Kidney (tissue), 14 donors: ENCODE measurements around the gene B4GALNT3. TPM values are rescaled to one million over a fixed set of nuclear protein-coding genes. Genes with fewer than 3 reads are reported as not detected.

Source experiments
- DNase-seq, 5 donors: peaks; one replicate each; pipeline ENCODE4 v3.0.0-alpha.2; 2013 to 2020
- FAIRE-seq: peaks from 2 replicates; lab custom pipeline; 2012; peaks lifted over from hg19 to GRCh38; lab: Jason Lieb, UNC
- H3K27ac ChIP-seq, 2 donors: one replicate each; pipeline ENCODE4 v1.7.0; 2013; ENCODE audit warnings: low read depth in 2 of 2, low read length in 2 of 2, inconsistent platforms in 1 of 2
- H3K27me3 ChIP-seq: one replicate; pipeline ENCODE4 v1.7.1; 2013; ENCODE audit warnings: low read length, inconsistent platforms; ENCODE audit not compliant: control insufficient read depth, insufficient read depth
- H3K36me3 ChIP-seq, 3 donors: one replicate each; pipeline versions ENCODE4 v1.7.0 to v1.7.1; 2013; ENCODE audit warnings: low read length in 3 of 3, control low read depth in 1 of 3, inconsistent platforms in 1 of 3; ENCODE audit not compliant: insufficient read depth in 3 of 3, control insufficient read depth in 2 of 3
- H3K4me1 ChIP-seq, 3 donors: one replicate each; pipeline versions ENCODE4 v1.7.0 to v1.7.1; 2013; ENCODE audit warnings: low read length in 3 of 3, inconsistent platforms in 1 of 3, low read depth in 1 of 3; ENCODE audit not compliant: control insufficient read depth in 2 of 3, insufficient read depth in 2 of 3
- H3K4me3 ChIP-seq, 3 donors: one replicate each; pipeline versions ENCODE4 v1.7.0 to v1.8.1; 2013; ENCODE audit warnings: low read length in 3 of 3, control low read depth in 1 of 3, inconsistent platforms in 1 of 3
- H3K9ac ChIP-seq, 3 donors: one replicate each; pipeline versions ENCODE4 v1.7.0 to v1.7.1; 2013; ENCODE audit warnings: low read length in 3 of 3, control low read depth in 1 of 3, inconsistent platforms in 1 of 3
- H3K9me3 ChIP-seq, 3 donors: one replicate each; pipeline versions ENCODE4 v1.7.0 to v1.7.1; 2013; ENCODE audit warnings: low read length in 3 of 3, control low read depth in 1 of 3, inconsistent platforms in 1 of 3; ENCODE audit not compliant: control insufficient read depth in 2 of 3, insufficient read depth in 1 of 3
- intact Hi-C: fragments of 100-400 bp; cut with DNase I; formaldehyde crosslinking; loops from one replicate; pipeline ENCODE4 v1.11.1; 2022
- polyA plus RNA-seq: library from polyadenylated mRNA; stranded (reverse); fragments of 350-450 nt; fragmentation: Illumina TruSeq; extraction: RNeasy Lipid Tissue Mini Kit (QIAGEN cat#74804); gene quantifications from one replicate; pipeline ENCODE4 v1.2.3, GENCODE V29; 2014; ENCODE audit warnings: low read depth, low replicate concordance; ENCODE audit not compliant: insufficient read depth
- total RNA-seq: library from RNA; stranded (reverse); fragmentation: NEBNext Ultra II Directional; extraction: Animal tissue kit (Norgen Biotek cat#: 25700); gene quantifications from one replicate; pipeline ENCODE4 v1.2.1, GENCODE V29; 2021
- TF ChIP-seq, protein P1 (sequence below): IDR thresholded peaks from 3 replicates; pipeline ENCODE4 v1.5.1; 2012; ENCODE audit warnings: mild to moderate bottlenecking, moderate library complexity, borderline replicate concordance; ENCODE audit not compliant: insufficient read depth; ENCODE audit errors: extremely low read depth
- donor health status: control.
- donor health status: control.
- donor health status: control.
- donor health status: control.
- donor health status: control.
- donor health status: DM: yes; HTN: yes; CAD: no.
- donor health status: Normal renal cell carcinoma (clear cell type).

Gene B4GALNT3
- total and polyA plus RNA-seq, 2 donors from 2014 or later = 11.3 to 12.5 TPM

- DNase-seq (no peak), FAIRE-seq (no peak)
- H3K9ac ChIP-seq = no peak overlapping the region
- no peaks in the 10 kb centered on the region for H3K27me3 ChIP-seq
- peaks cover 0 to 27% (median 14%) of the 10 kb centered on the region in 3 donors for H3K4me1 ChIP-seq
- intact Hi-C loops = no loop called here
- no peaks in the 10 kb centered on the region for H3K36me3 ChIP-seq
- TF ChIP-seq, protein P1, sequence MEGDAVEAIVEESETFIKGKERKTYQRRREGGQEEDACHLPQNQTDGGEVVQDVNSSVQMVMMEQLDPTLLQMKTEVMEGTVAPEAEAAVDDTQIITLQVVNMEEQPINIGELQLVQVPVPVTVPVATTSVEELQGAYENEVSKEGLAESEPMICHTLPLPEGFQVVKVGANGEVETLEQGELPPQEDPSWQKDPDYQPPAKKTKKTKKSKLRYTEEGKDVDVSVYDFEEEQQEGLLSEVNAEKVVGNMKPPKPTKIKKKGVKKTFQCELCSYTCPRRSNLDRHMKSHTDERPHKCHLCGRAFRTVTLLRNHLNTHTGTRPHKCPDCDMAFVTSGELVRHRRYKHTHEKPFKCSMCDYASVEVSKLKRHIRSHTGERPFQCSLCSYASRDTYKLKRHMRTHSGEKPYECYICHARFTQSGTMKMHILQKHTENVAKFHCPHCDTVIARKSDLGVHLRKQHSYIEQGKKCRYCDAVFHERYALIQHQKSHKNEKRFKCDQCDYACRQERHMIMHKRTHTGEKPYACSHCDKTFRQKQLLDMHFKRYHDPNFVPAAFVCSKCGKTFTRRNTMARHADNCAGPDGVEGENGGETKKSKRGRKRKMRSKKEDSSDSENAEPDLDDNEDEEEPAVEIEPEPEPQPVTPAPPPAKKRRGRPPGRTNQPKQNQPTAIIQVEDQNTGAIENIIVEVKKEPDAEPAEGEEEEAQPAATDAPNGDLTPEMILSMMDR = no peak
- no peak overlapping the region for H3K4me3 ChIP-seq
- H3K9me3 ChIP-seq = no peaks in the 10 kb centered on the region
- no peak overlapping the region for H3K27ac ChIP-seq
These were observed 45.5 kb downstream of the B4GALNT3 start for GRCh38 chr12:505221-505620.

- H3K4me3 ChIP-seq = no peak overlapping the region
- no peaks in the 10 kb centered on the region for H3K27me3 ChIP-seq
- peak overlapping the region in 1 of 3 donors; percentile 19 for H3K9ac ChIP-seq
- TF ChIP-seq, protein P1 = no peak
- H3K27ac ChIP-seq = peak overlapping the region; percentile 41 to 60
- intact Hi-C loops = no loop called here
- no peaks in the 10 kb centered on the region for H3K36me3 ChIP-seq
- no peaks in the 10 kb centered on the region for H3K9me3 ChIP-seq
- peaks cover 0 to 28% (median 15%) of the 10 kb centered on the region in 3 donors for H3K4me1 ChIP-seq
- FAIRE-seq (no peak), DNase-seq (no peak)
These were observed 47.7 kb downstream of the B4GALNT3 start for GRCh38 chr12:507391-507796.

GRCh38 chr12:508145-508544, 48.4 kb downstream of the B4GALNT3 start:
- H3K9ac ChIP-seq = peak overlapping the region in 1 of 3 donors; percentile 9
- no peaks in the 10 kb centered on the region for H3K27me3 ChIP-seq
- no peak for FAIRE-seq
- intact Hi-C loops = no loop called here
- H3K4me1 ChIP-seq = peaks cover 0 to 28% (median 15%) of the 10 kb centered on the region in 3 donors
- TF ChIP-seq, protein P1 = no peak
- no peaks in the 10 kb centered on the region for H3K9me3 ChIP-seq
- DNase-seq = no peak
- no peak overlapping the region for H3K4me3 ChIP-seq
- H3K36me3 ChIP-seq = no peaks in the 10 kb centered on the region
- peak overlapping the region; percentile 60 to 67 for H3K27ac ChIP-seq

DNA sequence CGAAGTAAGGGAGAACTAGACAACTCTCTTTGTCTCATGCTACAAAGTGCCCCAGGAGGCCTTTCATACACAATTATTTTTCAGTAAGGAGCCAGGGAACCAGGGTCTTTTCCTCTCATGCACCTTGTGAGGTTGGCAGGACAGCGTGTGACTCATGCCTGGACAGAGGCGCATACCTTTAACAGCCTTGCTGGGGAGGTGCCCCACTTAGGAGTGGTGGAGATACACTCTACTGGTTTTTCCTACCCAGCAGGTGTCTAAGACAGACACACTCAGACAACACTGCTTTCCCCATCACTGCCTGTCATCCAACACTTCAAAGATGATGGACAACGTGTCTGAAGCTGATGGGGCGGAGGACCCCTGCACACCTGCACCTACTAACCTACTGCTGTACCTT, 49.1 kb downstream of the B4GALNT3 start:
- H3K4me1 ChIP-seq = peaks cover 0 to 25% (median 10%) of the 10 kb centered on the region in 3 donors
- H3K9me3 ChIP-seq = no peaks in the 10 kb centered on the region
- H3K9ac ChIP-seq = peak overlapping the region in 1 of 3 donors; percentile 9
- H3K36me3 ChIP-seq = no peaks in the 10 kb centered on the region
- intact Hi-C loops = no loop called here
- FAIRE-seq = no peak
- H3K27me3 ChIP-seq = no peaks in the 10 kb centered on the region
- no peak overlapping the region for H3K4me3 ChIP-seq
- DNase-seq = peak in 1 of 5 donors; percentile 24
- TF ChIP-seq, protein P1 = no peak
- peak overlapping the region; percentile 77 to 88 for H3K27ac ChIP-seq
